EH (cell line): ENCODE results near the gene KIFC3.
"Not testable (repeated sequence)": the region's sequence is repeated elsewhere in the genome, so short reads cannot be mapped to it uniquely, and the experiment has no call there.

Experiments used
- DNase-seq: peaks from one replicate; pipeline ENCODE4 v3.0.0-alpha.2; 2015; ENCODE audit warnings: low read depth

The KIFC3 gene, protein sequence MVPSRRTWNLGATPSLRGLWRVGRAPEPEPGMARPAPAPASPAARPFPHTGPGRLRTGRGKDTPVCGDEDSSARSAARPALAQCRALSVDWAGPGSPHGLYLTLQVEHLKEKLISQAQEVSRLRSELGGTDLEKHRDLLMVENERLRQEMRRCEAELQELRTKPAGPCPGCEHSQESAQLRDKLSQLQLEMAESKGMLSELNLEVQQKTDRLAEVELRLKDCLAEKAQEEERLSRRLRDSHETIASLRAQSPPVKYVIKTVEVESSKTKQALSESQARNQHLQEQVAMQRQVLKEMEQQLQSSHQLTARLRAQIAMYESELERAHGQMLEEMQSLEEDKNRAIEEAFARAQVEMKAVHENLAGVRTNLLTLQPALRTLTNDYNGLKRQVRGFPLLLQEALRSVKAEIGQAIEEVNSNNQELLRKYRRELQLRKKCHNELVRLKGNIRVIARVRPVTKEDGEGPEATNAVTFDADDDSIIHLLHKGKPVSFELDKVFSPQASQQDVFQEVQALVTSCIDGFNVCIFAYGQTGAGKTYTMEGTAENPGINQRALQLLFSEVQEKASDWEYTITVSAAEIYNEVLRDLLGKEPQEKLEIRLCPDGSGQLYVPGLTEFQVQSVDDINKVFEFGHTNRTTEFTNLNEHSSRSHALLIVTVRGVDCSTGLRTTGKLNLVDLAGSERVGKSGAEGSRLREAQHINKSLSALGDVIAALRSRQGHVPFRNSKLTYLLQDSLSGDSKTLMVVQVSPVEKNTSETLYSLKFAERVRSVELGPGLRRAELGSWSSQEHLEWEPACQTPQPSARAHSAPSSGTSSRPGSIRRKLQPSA

GRCh38 chr16:57802341-57803133 is at the start of gene KIFC3:
Gene KIFC3, minus strand, starts transcription at chr16:57802491. Its CDS starts 4,248 bp downstream, at chr16:57798243.
- DNase-seq: peak; percentile 85

- DNase-seq: no peak
These were observed 45.9 kb upstream of the KIFC3 start for GRCh38 chr16:57848181-57848580.

DNA sequence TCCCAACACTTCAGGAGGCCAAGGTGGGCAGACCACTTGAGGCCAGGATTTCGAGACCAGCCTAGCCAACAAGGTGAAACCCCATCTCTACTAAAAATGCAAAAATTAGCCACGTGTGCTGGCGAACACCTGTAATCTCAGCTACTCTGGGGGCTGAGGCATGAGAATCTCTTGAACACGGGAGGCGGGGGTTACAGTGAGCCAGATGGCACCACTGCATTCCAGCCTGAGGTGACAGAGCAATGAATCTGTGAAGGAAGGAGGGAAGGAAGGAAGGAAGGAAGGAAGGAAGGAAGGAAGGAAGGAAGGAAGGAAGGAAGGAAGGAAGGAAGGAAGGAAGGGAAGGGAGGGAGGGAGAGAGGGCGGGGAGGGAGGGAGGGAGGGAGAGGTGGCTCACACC is 44.6 kb upstream of the KIFC3 start:
- DNase-seq: not testable (repeated sequence)

GRCh38 chr16:57846078-57846697 is 43.9 kb upstream of the KIFC3 start:
- DNase-seq: no peak

GRCh38 chr16:57845115-57845514 is 42.8 kb upstream of the KIFC3 start:
- no peak for DNase-seq

DNA sequence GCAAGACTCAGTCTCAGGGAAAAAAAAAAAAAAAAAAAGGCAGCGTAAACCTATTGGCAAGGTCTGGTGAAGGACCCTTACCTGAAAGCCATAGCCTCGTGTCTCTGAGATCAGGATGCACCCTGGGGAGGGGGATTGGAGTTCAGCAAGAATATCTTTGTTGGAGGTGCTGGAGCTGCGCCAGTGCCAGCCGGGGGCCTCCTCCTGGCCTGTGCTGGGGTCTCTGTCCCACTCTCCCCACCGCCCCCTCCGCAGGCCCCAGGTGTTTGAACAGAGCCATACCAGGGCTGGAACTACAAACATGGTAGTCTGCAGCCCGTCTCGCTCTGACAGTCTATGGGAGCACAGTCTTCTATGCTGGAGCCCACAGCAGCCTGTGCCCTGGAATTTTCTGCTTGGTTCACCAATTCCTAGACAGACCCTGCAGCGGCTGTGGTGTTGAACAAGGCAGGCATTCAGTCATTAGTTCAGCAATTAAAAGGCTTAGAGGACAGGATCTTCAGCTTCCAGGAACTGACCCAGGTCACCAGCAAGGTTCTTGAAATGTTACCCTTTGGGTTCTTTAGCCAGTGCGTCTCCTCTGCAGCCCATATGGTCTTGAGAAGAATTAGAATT is 42.2 kb upstream of the KIFC3 start:
- DNase-seq: no peak

GRCh38 chr16:57843400-57843799 is 41.1 kb upstream of the KIFC3 start:
- no peak for DNase-seq

GRCh38 chr16:57842601-57843000 is 40.3 kb upstream of the KIFC3 start:
- DNase-seq: no peak

GRCh38 chr16:57840833-57841232 is 38.5 kb upstream of the KIFC3 start:
- no peak for DNase-seq

DNA sequence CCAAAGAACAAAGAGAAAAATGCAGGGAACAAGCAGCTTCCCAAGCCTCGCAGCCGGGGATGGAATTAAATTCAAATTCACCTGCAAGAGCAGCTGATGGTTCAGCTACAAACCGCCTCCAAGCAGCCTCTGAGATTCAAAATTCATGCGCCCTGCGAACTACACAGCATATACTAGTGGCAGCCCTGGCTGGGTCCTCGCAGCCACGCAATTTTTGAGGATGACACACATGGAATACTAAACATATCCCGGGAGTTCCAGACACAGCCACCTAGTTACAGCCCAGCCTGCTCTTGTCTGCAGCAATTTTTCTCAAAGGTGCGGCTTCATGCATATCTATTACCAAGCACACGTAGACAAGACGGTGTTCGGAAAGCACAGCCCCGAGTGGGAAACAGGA is 35.9 kb upstream of the KIFC3 start:
- no peak for DNase-seq

- no peak for DNase-seq
These were observed 35.2 kb upstream of the KIFC3 start for GRCh38 chr16:57837305-57838125.

DNA sequence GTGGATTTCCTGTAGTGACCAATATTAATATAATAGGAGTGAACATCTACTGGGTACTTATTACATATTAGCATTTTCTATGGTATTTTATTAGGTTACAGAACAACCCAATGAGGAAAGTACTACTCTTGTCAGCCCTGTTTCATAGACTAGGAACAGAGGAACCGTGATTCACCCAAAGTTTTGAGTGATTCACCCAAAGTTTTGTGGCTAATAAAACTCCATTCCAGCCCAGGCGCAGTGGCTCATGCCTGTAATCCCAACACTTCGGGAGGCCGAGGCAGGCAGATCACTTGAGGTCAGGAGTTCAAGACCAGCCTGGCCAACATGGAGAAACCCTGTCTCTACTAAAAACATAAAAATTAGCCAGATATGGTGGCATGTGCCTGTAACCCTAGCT is 33.1 kb upstream of the KIFC3 start:
- peak; percentile 84 for DNase-seq

DNA sequence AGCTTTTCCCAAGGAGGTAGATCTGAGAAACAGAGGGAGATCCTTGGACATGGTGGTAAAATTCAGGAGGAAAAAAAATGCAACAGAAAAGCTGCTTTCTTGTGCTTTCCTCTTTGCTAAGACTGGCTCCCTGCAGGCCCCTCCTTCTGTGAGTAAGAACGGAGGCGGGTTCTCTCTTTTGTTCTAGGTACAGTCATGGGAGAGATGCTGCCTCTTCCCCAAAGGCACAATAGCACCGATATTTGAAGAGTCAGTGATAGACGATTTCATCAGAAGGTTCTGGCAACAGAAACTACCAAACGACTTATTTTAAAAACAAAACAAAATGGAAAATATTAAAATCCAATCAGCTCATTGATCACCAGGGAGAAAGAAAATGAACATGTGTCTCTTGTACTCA is 32.6 kb upstream of the KIFC3 start:
- DNase-seq: peak; percentile 49

DNA sequence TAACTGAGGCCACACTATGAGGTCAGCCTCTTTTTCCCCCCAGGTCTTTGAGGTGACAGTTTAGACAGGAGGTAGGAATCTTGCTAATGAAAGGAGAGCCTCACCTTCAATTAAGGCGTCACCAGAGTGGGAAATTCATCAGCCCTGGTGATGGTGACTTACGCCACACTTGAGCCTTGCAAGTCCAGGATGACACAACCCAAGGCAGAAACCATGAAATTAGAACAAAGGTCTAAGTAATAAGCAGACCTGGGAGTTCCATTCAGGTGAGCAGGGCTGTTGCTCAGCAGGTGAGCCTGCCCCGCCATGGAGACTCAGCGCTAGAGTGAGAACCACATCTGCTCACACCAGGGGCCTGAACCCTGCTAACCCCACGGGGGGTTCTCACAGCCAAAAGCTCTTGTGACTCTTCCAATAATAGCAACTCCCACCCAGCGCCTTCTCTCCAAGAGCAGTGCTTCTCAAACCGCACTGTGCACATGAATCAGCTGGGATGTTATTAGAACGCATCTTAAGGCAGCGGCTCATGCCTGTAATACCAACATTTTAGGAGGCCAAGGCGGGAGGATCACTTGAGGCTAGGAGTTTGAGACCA is 28.7 kb upstream of the KIFC3 start:
- DNase-seq: no peak

DNA sequence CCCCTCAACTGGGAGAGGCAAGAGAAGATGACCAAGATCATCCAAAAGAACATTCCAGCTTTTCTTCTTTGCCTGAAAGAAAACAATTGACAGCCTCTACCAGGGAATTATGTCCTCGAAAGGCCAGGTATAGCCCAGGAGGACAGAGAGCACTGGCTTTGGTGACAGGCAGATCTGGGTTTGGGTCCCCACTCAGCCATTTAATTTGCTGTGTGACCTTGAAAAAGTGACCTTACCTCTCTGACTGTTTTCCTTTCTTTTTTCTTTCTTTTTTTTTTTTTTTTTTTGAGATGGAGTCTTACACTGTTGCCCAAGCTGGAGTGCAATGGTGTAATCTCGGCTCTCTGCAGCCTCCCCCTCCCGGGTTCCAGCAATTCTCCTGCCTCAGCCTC is 27.7 kb upstream of the KIFC3 start:
- no peak for DNase-seq

- DNase-seq: no peak
These were observed 26.2 kb upstream of the KIFC3 start for GRCh38 chr16:57828272-57829161.

GRCh38 chr16:57826706-57827625 is 24.7 kb upstream of the KIFC3 start:
- peak; percentile 30 for DNase-seq

DNA sequence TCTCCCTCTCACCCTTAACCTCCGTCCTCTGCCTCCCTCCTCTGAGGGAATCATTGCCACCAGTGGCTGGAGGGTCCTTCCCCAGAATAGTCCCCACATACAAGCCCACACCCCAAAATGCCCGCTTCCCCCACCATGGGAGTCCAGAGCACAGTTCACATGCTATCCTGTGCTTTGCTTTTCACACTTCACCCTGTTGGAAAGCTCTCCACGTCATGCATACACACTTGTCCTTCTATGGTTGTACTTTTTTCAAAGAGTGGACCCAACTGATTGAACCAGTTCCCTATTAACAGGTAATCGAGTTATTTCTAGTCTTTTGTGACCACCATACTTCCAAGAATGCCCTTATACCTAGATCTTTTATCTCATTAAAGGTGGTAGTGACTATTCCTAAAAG is 23.8 kb upstream of the KIFC3 start:
- DNase-seq: no peak
